ENCODE measurements around the gene GGT7. TPM values are rescaled to one million over a fixed set of nuclear protein-coding genes. Genes with fewer than 3 reads are reported as not detected.

The GGT7 gene
- total RNA-seq, 3 donors from 2014 or later, result 14.4 to 24.6 (median 20.3) TPM

DNA sequence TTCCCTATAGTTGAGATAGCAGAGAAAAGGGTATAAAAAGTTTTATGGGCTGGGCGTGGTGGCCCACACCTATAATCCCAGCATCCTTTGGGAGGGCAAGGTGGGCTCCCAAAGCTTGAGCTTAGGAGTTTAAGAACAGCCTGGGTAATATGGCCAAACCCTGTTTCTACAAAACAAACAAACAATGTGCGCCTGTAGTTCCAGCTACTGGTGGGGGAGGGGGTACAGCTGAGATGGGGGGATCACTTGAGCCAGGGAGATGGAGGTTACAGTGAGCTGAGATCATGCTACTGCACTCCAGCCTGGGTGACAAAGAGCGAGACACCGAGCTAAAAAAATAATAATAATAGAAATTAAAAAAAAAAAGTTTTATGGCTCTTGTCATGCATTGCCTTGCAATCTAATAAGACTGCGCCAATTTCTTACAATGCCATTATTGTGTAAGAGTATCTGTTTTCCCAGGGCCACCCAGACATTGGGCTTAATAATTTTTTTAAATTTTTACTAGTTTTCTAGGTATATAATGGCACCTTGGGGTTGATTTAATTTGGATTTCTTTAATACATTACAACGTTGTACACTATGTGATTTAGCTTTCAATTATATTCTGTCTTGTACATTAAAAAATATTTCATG, 7.7 kb upstream of the GGT7 start:
- Histone ChIP-seq H3K4me1 (ENCODE audit: low read depth) (peaks cover 10% of the 10 kb centered on the region), H3K9me3 (no peaks in the 10 kb centered on the region), H3K4me3 (no peak overlapping the region), H3K36me3 (ENCODE audit: low read depth) (no peaks in the 10 kb centered on the region)
- ATAC-seq (no peak), DNase-seq (peak in 2 of 3 donors; percentile 54 to 74)
- TF ChIP-seq, protein P1, sequence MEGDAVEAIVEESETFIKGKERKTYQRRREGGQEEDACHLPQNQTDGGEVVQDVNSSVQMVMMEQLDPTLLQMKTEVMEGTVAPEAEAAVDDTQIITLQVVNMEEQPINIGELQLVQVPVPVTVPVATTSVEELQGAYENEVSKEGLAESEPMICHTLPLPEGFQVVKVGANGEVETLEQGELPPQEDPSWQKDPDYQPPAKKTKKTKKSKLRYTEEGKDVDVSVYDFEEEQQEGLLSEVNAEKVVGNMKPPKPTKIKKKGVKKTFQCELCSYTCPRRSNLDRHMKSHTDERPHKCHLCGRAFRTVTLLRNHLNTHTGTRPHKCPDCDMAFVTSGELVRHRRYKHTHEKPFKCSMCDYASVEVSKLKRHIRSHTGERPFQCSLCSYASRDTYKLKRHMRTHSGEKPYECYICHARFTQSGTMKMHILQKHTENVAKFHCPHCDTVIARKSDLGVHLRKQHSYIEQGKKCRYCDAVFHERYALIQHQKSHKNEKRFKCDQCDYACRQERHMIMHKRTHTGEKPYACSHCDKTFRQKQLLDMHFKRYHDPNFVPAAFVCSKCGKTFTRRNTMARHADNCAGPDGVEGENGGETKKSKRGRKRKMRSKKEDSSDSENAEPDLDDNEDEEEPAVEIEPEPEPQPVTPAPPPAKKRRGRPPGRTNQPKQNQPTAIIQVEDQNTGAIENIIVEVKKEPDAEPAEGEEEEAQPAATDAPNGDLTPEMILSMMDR (IDR thresholded peaks at IDR 0.05), result no peak
- intact Hi-C loops (cut with DNase I, micrococcal nuclease), result no loop called here

- intact Hi-C loops (cut with DNase I, micrococcal nuclease), result no loop called here
- TF ChIP-seq, protein P1 (IDR thresholded peaks at IDR 0.05), result no peak
- peak in 2 of 3 donors; percentile 99 for DNase-seq
- Histone ChIP-seq H3K4me1 (ENCODE audit: low read depth) (peaks cover 37% of the 10 kb centered on the region), H3K4me3 (peak within 1 kb of the TSS; percentile 61), H3K36me3 (ENCODE audit: low read depth) (no peaks in the 10 kb centered on the region), H3K9me3 (no peaks in the 10 kb centered on the region)
- ATAC-seq, result peak; percentile 81
Observed at GRCh38 chr20:34876406-34877282, 4.0 kb upstream of the GGT7 start, which contains the start of gene ACSS2. ACSS2 (plus strand) TSS chr20:34876612; CDS start chr20:34876646, 34 bp downstream.

DNA sequence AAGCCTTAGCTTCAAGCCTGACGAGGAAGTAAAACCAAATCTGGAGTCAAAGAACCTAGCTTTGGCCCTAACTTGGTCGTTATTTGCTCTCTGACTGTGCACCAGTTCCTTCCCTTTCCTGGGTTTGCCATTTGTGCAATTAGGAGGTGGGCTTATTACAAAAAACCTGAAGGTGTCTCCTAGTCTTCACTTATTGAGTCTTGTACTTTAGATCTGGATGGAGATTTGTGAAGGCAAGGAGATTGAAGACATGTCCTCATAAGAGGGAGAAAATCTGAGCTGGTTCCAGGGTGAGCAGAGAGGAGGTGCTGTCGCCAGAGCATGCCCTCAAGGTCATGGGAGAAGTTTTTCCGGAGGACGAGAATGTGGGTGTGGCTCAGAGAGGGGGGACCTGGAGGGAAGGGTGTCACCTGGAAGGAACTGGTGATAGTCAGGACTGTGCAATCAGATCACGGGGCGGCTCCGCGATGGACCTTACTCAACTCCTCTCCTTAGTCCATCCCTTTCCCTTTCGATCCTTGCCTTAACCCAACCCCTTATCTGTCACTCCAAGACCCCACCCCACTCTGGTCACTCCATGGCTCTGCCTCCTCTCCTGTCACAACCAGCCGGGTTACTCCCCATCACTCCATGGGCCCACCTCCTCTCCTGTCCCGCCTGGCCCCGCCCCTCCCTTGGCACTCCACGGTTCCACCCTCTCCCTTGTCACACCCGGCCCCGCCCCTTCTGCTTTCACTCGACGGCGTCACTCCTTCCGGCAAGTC, 3.2 kb upstream of the GGT7 start:
- H3K4me1 ChIP-seq (ENCODE audit: low read depth), result peaks cover 37% of the 10 kb centered on the region
- H3K9me3 ChIP-seq, result no peaks in the 10 kb centered on the region
- peak in 1 of 3 donors; percentile 100 for DNase-seq
- peak; percentile 80 for ATAC-seq
- H3K36me3 ChIP-seq (ENCODE audit: low read depth), result no peaks in the 10 kb centered on the region
- TF ChIP-seq, protein P1 (IDR thresholded peaks at IDR 0.05), result peak; percentile 16
- intact Hi-C loops (cut with DNase I, micrococcal nuclease), result loop anchor here in 1 of 2 donors (2.0 kb wide), 1 partner anchor 79 kb away; the partner anchor contains the start of genes GSS and MYH7B
- peak overlapping the region; percentile 61 for H3K4me3 ChIP-seq

- no peak overlapping the region for H3K4me3 ChIP-seq
- ATAC-seq (peak; percentile 57), DNase-seq (peak in 2 of 3 donors; percentile 78 to 93)
- intact Hi-C loops (cut with DNase I, micrococcal nuclease), result loop anchor here (2.0 to 5.0 kb wide), 2 partner anchors 81 to 218 kb away; partner anchors contain the start of genes GSS (in 1 of the 2), MYH7B (in 1 of the 2) and TRPC4AP (in 1 of the 2)
- no peaks in the 10 kb centered on the region for H3K9me3 ChIP-seq
- H3K36me3 ChIP-seq (ENCODE audit: low read depth), result no peaks in the 10 kb centered on the region
- TF ChIP-seq, protein P1 (IDR thresholded peaks at IDR 0.05), result peak; percentile 74
- H3K4me1 ChIP-seq (ENCODE audit: low read depth), result peaks cover 30% of the 10 kb centered on the region
Observed at GRCh38 chr20:34874094-34874654, 1.5 kb upstream of the GGT7 start.
